Measurements from ENCODE around the gene RAD51B.
"Not testable (repeated sequence)": the region's sequence is repeated elsewhere in the genome, so short reads cannot be mapped to it uniquely, and the experiment has no call there.

RAD51B gene

GRCh38 chr14:67816326-67817002 is 3.1 kb upstream of the RAD51B start, which contains the start of gene ZFYVE26:
ZFYVE26 (minus strand) TSS chr14:67816590; CDS start chr14:67815963, 627 bp downstream.
- TF ChIP-seq CTCF (IDR thresholded peaks at IDR 0.05; ENCODE audit: insufficient read depth, missing control alignments), result no peak
- DNase-seq (ENCODE audit: insufficient read length, low spot score), result peak; percentile 52
- peak; percentile 91 for FAIRE-seq

DNA sequence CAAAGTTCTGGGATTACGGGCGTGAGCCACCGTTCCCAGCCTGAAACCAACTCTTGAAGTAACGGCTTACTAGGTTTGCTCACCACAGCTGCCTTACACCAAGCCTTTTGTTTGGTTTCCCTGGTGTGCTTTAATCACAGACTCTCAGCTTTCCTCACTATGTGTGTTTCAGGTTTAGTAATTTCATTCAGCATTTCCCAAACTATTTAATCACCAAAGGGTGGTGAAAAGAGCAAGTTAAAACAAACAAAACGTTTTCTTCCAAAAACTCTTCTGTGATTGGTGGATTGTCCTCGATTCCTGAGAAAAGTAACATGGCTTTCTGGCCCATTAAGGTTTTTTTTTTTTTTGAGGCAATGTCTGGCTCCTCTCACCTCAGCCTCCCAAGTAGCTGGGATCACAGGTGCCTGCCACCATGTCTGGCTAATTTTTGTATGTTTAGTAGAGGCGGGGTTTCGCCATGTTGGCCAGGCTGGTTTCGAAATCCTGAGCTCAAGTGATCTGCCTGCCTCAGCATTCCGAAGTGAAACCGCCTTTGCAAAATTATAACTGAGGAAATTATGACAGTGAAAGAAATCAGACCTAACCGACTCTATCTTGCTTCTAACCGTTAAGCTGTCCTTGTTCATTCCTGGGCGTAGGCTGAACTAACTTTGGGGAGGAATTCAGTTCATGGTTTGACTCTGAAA is 1.7 kb upstream of the RAD51B start:
- FAIRE-seq (no peak), DNase-seq (ENCODE audit: insufficient read length, low spot score) (no peak)
- no peak for TF ChIP-seq CTCF (IDR thresholded peaks at IDR 0.05; ENCODE audit: insufficient read depth, missing control alignments)

GRCh38 chr14:67818476-67818875 is 1.1 kb upstream of the RAD51B start:
- FAIRE-seq; DNase-seq (ENCODE audit: insufficient read length, low spot score): not testable (repeated sequence)

GRCh38 chr14:67820428-67820971 is 921 bp downstream of the RAD51B start:
- no peak for TF ChIP-seq CTCF (IDR thresholded peaks at IDR 0.05; ENCODE audit: insufficient read depth, missing control alignments)
- FAIRE-seq (no peak), DNase-seq (ENCODE audit: insufficient read length, low spot score) (no peak)

DNA sequence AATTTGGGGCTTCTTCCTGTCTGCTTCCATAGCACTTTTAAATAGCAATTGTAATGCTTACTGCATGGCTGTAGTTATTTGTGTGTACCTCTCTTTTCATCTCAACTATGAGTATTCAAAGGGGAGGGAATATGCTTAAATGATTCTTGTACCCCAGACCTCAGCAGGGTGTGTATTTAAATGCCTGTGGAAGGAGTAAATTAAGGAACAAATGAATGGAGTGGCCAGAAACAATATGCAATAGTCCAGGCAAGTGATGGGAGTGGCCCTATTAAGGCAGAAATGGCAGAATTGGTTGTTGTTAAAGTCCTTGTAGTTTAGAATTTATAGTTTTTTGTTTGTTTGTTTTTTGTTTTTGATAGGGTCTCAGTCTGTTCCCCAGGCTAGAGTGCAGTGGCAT is 1.5 kb downstream of the RAD51B start:
- no peak for TF ChIP-seq CTCF (IDR thresholded peaks at IDR 0.05; ENCODE audit: insufficient read depth, missing control alignments)
- FAIRE-seq (no peak), DNase-seq (ENCODE audit: insufficient read length, low spot score) (no peak)

DNA sequence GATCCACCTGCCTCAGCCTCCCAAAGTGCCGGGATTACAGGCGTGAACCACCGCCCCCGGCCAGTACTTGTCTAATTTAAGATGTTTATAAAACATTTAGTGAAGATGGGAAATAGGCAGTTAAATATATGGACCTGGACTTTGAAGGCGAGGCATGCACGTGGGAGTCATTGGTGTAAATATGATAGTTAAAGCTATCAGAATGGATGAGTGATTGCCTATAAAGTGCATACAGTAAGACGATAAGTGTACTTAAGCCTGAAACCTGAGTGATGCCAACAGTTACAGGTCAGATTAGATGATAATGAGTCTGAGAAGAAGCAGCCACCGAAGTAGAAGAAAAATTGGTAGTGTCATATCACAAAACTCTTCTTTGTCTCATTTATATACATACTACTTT is 11.5 kb downstream of the RAD51B start:
- FAIRE-seq (no peak), DNase-seq (ENCODE audit: insufficient read length, low spot score) (no peak)
- TF ChIP-seq CTCF (IDR thresholded peaks at IDR 0.05; ENCODE audit: insufficient read depth, missing control alignments), result no peak

- no peak for FAIRE-seq
- no peak for TF ChIP-seq CTCF (IDR thresholded peaks at IDR 0.05; ENCODE audit: insufficient read depth, missing control alignments)
- no peak for DNase-seq (ENCODE audit: insufficient read length, low spot score)
These were observed 13.8 kb downstream of the RAD51B start for GRCh38 chr14:67833403-67833802.
